Activated naive CD8-positive, alpha-beta T cell treated with anti-CD3 and anti-CD28 coated beads, Interleukin-2, amount 50 U/mL, for 24 hours (primary cell): Measurements from ENCODE around the gene KPNA1.
"Not testable (repeated sequence)": the region's sequence is repeated elsewhere in the genome, so short reads cannot be mapped to it uniquely, and the experiment has no call there.

Source experiments
- ATAC-seq: fragments of 150-1000 bp; cut with Tn5 transposase; one replicate; pipeline ENCODE4 v1.10.0; 2021
- DNase-seq: peaks from one replicate; pipeline ENCODE4 v3.0.0; 2021
- H3K27ac Mint-ChIP-seq: one replicate; pipeline ENCODE4 v1.8.0; 2021; ENCODE audit warnings: mild to moderate bottlenecking, mixed read lengths
- H3K27me3 Mint-ChIP-seq: one replicate; pipeline ENCODE4 v1.8.0; 2021; ENCODE audit warnings: mixed read lengths
- H3K36me3 Mint-ChIP-seq: one replicate; pipeline ENCODE4 v1.8.0; 2021; ENCODE audit warnings: low read depth, mixed read lengths
- H3K4me1 Mint-ChIP-seq: one replicate; pipeline ENCODE4 v1.8.0; 2021; ENCODE audit warnings: mixed read lengths
- H3K4me3 Mint-ChIP-seq: one replicate; pipeline ENCODE4 v1.8.0; 2021; ENCODE audit warnings: mild to moderate bottlenecking, moderate library complexity, mixed read lengths
- H3K9me3 Mint-ChIP-seq: one replicate; pipeline ENCODE4 v1.8.0; 2021; ENCODE audit warnings: mixed read lengths

Gene KPNA1

DNA sequence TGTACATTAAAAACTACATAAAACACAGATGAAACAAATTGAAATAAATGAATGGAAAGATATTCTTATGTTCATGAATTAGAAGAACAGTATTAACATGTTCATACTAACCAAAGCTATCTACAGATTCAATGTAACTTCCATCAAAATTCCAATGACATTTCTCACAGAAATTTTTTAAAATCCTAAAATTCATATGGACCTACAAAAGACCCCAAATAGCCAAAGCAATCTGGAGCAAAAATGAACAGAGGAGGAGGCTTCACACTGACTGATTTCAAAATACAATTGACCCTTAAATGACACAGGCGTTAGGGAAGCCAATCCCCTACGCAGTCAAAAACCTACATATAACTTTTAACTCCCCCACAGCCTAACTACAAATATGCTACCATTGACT, 39.4 kb downstream of the KPNA1 start:
- H3K9me3 Mint-ChIP-seq, result peaks cover 5% of the 10 kb centered on the region
- no peak overlapping the region for H3K4me3 Mint-ChIP-seq
- H3K4me1 Mint-ChIP-seq, result peaks cover 60% of the 10 kb centered on the region
- DNase-seq, result no peak
- peaks cover 34% of the 10 kb centered on the region for H3K36me3 Mint-ChIP-seq
- no peak for ATAC-seq
- H3K27me3 Mint-ChIP-seq, result no peaks in the 10 kb centered on the region
- no peak overlapping the region for H3K27ac Mint-ChIP-seq

DNA sequence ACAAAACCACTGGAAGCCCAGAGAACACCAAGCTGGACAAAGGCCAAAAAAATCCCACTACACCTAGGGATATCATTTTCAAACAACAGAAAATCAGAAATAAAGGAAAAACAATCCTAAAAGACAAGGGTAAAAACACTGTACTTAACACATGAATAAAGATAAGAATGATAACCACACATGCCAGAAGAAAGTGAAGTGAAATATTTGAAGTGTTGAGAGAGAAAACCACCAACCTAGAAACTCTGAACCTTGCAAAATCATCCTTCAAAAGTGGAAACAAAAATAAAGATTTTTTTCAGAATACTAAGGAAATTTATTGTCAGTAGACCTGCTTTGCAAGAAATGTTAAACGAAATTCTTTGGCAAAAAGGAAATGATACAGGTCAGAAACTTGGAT, 45.1 kb downstream of the KPNA1 start:
- Mint-ChIP-seq H3K4me1 (peaks cover 50% of the 10 kb centered on the region), H3K9me3 (peaks cover 1% of the 10 kb centered on the region), H3K27me3 (no peaks in the 10 kb centered on the region), H3K36me3 (peaks cover 24% of the 10 kb centered on the region), H3K4me3 (no peak overlapping the region), H3K27ac (no peak overlapping the region)
- DNase-seq (no peak), ATAC-seq (no peak)

DNA sequence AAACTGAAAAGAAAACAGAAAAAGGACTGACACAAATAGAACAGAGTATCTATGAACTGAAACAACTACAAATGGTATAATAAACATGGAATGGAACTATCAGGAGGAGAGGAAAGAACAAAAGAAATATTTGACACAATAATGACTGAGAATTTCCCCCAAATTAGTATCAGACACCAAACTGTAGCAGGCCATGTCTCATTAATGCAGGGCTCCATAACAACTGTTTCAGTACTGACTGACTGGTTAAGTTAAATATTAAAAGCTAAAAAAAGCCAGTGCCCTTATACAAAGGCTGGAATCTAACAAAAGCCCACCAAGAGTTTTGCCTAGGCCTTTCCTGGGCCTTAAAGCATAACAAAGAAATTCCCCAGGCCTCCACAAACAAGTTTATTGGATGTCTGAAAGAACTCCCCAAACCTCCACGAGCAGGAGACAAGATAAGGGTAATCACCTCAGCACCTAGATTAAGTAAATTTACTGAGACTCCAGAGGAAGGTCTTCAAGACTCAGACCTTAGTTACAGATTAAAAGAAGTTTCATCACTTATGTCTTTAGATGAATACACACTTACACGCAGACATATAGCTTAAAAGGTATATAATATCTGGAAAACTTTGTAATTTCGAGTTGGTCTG, 45.7 kb downstream of the KPNA1 start:
- Mint-ChIP-seq H3K36me3 (peaks cover 19% of the 10 kb centered on the region), H3K27ac (no peak overlapping the region), H3K27me3 (no peaks in the 10 kb centered on the region), H3K4me1 (peaks cover 43% of the 10 kb centered on the region), H3K9me3 (no peaks in the 10 kb centered on the region), H3K4me3 (no peak overlapping the region)
- DNase-seq (no peak), ATAC-seq (no peak)

DNA sequence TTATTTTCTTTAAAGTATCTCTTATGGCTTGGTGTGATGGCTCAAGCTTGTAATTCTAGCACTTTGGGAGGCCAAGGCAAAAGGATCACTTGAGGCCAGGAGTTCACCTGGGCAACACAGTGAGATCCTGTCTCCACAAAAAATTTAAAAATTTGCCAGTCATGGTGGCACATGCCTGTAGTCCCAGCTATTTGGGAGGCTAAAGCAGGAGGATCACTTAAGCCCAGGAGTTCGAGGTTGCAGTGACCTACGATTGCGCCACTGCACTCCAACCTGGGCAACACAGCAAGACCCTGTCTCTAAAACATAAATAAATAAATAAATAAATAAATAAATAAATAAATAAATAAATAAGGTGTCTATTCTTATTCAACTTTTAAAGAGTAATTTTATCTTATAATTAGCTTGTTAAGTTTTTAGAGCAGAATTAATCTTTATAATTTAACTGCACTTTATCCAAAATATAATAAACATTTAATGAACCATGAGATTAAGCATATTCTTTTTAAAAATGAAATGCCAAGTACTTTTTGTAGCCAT, 48.0 kb downstream of the KPNA1 start:
- no peak overlapping the region for H3K27ac Mint-ChIP-seq
- no peaks in the 10 kb centered on the region for H3K9me3 Mint-ChIP-seq
- peaks cover 34% of the 10 kb centered on the region for H3K36me3 Mint-ChIP-seq
- DNase-seq (no peak), ATAC-seq (no peak)
- H3K4me3 Mint-ChIP-seq, result no peak overlapping the region
- peaks cover 31% of the 10 kb centered on the region for H3K4me1 Mint-ChIP-seq
- no peaks in the 10 kb centered on the region for H3K27me3 Mint-ChIP-seq

DNA sequence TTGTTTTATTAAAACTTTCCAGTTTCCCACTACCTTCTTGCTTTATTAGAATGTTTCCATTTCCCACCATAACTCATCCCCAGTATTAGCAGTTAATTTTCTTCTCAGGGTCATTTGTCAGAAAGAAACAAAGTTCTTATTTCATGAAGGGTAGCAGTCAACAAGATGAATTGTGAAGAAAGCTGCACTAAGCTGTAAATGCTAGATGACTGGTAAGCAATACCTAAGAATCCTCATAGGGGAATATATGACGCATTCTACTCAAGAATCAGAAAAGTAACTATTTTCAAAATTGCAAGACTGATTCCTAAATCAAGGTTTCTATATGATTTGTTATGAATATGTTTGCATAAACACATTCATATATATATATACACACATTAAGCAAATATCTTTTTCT, 50.1 kb downstream of the KPNA1 start:
- Mint-ChIP-seq H3K9me3 (no peaks in the 10 kb centered on the region), H3K36me3 (peaks cover 44% of the 10 kb centered on the region), H3K4me3 (no peak overlapping the region), H3K27me3 (no peaks in the 10 kb centered on the region), H3K4me1 (peaks cover 19% of the 10 kb centered on the region), H3K27ac (no peak overlapping the region)
- DNase-seq (no peak), ATAC-seq (no peak)

DNA sequence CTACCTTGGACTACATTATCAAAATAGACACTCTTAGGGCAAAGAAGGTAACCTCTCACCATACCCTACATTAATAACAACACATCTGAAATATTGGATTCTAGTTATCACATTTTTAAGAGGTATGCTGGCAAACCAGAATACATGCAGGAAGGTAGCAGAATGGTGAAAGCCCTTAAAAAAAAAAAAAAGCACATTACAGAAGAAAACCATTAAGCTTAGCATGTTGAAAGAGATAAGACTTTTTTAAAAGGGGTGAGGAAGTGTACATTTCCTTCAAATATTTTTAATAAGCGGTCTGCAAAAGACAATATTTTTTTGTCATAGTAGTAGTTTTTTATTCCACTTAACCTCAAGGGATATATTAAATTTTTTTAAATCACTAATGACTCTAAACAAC, 52.3 kb downstream of the KPNA1 start:
- H3K9me3 Mint-ChIP-seq, result no peaks in the 10 kb centered on the region
- H3K36me3 Mint-ChIP-seq, result peaks cover 56% of the 10 kb centered on the region
- H3K4me3 Mint-ChIP-seq, result no peak overlapping the region
- H3K27ac Mint-ChIP-seq, result no peak overlapping the region
- H3K4me1 Mint-ChIP-seq, result peaks cover 5% of the 10 kb centered on the region
- H3K27me3 Mint-ChIP-seq, result no peaks in the 10 kb centered on the region
- DNase-seq (no peak), ATAC-seq (no peak)

DNA sequence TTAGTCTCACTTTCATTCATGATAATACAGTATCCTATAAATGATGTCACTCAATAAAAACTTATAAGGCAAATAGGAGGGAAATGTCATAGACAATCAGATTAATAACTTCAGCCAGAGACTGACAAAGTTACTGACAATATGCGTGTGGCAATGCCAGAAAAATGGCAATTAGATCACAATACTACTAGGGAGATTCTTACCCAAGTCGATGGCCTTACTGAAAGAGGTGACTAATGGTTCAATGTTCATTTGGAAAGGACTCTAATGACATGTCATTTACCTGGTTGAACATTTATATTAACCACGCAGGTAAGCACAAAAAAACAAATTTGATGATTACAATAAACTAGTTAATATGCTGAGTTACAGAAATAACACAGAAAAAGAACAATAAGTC, 52.9 kb downstream of the KPNA1 start:
- peaks cover 55% of the 10 kb centered on the region for H3K36me3 Mint-ChIP-seq

DNA sequence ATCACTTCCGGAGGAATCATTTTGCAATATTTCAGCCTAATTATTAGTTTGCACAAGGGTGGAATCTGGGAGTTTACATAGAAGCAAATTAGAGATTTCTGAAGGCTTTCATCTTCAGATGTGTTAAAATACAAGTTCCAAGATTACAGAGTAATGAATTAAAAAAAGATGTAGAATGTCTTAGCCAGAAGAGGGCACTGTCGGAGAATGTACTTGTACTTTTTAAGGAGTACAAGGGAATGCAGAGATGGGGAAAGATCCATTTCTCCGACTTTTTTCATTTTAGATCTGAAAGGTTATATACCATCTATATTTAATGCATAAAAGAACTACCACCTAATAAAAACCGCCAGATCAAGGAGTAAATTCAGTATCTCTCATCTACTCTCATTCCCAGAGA, 55.7 kb downstream of the KPNA1 start:
- Mint-ChIP-seq H3K27me3 (no peaks in the 10 kb centered on the region), H3K36me3 (peaks cover 51% of the 10 kb centered on the region), H3K9me3 (no peaks in the 10 kb centered on the region), H3K27ac (no peak overlapping the region), H3K4me1 (peaks cover 5% of the 10 kb centered on the region), H3K4me3 (no peak overlapping the region)
- no peak for DNase-seq
- ATAC-seq, result no peak

More for the DNA sequence above, 52.9 kb downstream of the KPNA1 start:
- no peak for ATAC-seq
- no peak for DNase-seq
- Mint-ChIP-seq H3K27me3 (no peaks in the 10 kb centered on the region), H3K4me3 (no peak overlapping the region), H3K4me1 (peaks cover 5% of the 10 kb centered on the region), H3K9me3 (no peaks in the 10 kb centered on the region), H3K27ac (peak overlapping the region; percentile 20)

DNA sequence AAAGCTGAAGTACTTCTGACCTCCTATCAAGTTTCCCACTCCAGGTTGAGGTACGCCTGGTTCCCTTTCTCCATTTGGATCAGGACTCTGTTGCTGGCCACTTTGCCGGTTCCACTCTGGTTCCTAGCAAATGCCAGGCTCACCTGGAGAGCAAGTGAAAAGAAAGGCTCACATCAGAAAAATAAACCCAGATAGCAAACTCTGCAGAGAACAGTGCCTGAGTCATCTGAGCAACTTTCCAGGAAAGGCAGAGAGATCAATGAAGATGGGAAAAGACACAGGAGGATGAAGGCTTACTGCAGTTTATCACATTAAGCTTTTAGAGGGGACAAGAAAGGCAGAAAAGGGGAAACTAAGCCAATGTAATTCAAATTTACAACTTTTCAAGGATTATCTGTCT, 57.0 kb downstream of the KPNA1 start:
- Mint-ChIP-seq H3K9me3 (no peaks in the 10 kb centered on the region), H3K4me3 (no peak overlapping the region), H3K36me3 (peaks cover 48% of the 10 kb centered on the region), H3K27ac (no peak overlapping the region), H3K4me1 (peaks cover 5% of the 10 kb centered on the region), H3K27me3 (no peaks in the 10 kb centered on the region)
- DNase-seq (no peak), ATAC-seq (no peak)

DNA sequence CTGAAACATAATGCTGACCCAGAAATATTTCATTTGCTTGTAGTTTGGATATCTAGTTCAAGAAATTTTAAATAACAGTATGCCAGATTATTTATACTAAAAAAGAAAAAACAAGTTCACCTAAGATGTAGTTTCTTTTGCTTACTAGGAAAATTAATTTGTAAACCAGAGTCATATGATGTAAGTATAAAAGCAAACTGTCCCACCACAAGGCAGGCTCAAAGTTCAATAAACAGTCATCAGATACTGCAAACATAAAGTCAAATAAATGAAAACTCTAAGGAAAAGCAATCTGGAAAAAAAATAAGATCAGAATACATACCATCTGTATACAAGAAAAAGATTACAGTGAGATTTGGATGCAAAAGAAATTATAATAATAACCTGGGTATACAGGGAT, 58.7 kb downstream of the KPNA1 start:
- H3K4me1 Mint-ChIP-seq, result no peaks in the 10 kb centered on the region
- DNase-seq (no peak), ATAC-seq (no peak)
- no peaks in the 10 kb centered on the region for H3K9me3 Mint-ChIP-seq
- peaks cover 34% of the 10 kb centered on the region for H3K36me3 Mint-ChIP-seq
- no peak overlapping the region for H3K27ac Mint-ChIP-seq
- H3K4me3 Mint-ChIP-seq, result no peak overlapping the region
- no peaks in the 10 kb centered on the region for H3K27me3 Mint-ChIP-seq

DNA sequence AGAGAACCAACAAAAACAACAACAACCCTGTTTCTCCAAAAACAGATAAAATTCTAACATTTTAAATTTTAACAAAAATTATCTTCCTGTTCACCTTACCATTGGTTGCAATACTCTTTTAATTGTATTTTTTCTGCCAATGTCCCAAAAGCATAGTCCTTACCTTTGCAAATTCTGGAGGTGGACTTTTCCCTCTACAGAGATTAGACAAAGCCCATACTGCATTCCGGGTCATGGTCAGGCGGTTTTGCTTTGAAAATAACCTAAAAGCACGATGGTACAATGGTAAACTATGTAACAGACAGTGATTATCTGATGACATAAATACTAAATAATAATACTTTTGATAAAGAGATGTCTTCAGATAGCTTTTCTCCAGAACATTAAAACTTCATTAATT, 63.4 kb downstream of the KPNA1 start:
- no peaks in the 10 kb centered on the region for H3K27me3 Mint-ChIP-seq
- no peak overlapping the region for H3K27ac Mint-ChIP-seq
- H3K36me3 Mint-ChIP-seq, result peaks cover 58% of the 10 kb centered on the region
- ATAC-seq (no peak), DNase-seq (no peak)
- H3K4me3 Mint-ChIP-seq, result no peak overlapping the region
- peaks cover 4% of the 10 kb centered on the region for H3K4me1 Mint-ChIP-seq
- no peaks in the 10 kb centered on the region for H3K9me3 Mint-ChIP-seq

DNA sequence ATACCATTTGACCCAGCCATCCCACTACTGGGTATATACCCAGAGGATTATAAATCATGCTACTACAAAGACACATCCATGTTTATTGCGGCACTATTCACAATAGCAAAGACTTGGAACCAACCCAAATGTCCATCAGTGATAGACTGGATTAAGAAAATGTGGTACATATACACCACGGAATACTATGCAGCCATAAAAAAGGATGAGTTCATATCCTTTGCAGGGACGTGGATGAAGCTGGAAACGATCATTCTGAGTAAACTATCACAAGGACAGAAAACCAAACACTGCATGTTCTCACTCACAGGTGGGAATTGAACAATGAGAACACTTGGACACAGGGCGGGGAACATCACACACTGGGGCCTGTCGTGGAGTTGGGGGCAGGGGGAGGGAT, 66.5 kb downstream of the KPNA1 start:
- peaks cover 76% of the 10 kb centered on the region for H3K36me3 Mint-ChIP-seq
- H3K27ac Mint-ChIP-seq, result not testable (repeated sequence)

DNA sequence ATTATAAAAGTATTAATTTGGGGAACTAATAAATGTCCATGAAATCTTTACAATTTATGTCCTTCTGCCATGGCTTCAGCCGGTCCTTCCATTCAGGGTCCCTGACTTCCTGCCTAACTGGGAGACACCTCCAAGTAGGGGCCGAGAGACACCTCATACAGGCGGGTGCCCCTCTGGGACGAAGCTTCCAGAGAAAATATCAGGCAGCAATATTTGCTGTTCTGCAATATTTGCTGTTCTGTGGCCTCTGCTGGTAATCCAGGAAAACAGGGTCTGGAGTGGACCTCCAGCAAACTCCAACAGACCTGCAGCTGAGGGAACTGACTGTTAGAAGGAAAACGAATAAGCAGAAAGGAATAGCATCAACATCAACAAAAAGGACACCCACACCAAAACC, 70.2 kb downstream of the KPNA1 start:
- H3K36me3 Mint-ChIP-seq, result peaks cover 85% of the 10 kb centered on the region
- not testable (repeated sequence) for H3K4me3 Mint-ChIP-seq, H3K27ac Mint-ChIP-seq, H3K9me3 Mint-ChIP-seq, ATAC-seq, DNase-seq, H3K4me1 Mint-ChIP-seq, H3K27me3 Mint-ChIP-seq

More for the DNA sequence above, 66.5 kb downstream of the KPNA1 start:
- H3K9me3 Mint-ChIP-seq, H3K4me1 Mint-ChIP-seq, H3K27me3 Mint-ChIP-seq, DNase-seq, H3K4me3 Mint-ChIP-seq, ATAC-seq: not testable (repeated sequence)

DNA sequence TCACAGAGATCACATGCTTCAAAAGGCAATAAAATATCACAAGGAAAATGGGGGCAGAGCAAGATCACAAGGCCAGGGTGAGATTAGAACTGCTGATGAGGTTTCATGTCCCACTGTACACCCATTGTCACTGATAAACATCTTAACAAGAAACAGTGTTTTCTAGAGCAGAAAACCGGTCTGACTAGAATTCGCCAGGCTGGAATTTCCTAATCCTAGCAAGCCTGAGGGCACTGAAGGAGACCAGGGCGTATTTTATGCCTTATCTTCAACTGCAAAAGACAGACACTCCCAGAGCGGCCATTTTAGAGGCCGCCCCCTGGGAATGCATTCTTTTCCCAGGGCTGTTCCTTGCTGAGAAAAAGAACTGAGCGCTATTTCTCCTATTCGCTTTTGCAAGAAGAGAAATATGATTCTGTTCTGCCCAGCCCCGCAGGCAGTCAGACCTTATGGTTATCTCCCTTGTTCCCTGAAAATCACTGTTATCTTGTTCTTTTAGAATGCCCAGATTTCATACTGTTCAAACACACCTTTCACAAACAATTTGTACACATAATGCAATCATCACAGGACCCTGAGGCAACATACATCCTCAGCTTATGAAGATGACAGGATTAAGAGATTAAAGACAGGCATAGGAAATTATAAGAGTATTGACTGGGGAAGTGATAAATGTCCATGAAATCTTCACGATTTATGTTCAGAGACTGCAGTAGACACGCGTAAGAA, 70.8 kb downstream of the KPNA1 start:
- H3K27me3 Mint-ChIP-seq, DNase-seq, H3K9me3 Mint-ChIP-seq, H3K27ac Mint-ChIP-seq, H3K4me3 Mint-ChIP-seq, H3K4me1 Mint-ChIP-seq, ATAC-seq: not testable (repeated sequence)
- peaks cover 83% of the 10 kb centered on the region for H3K36me3 Mint-ChIP-seq

DNA sequence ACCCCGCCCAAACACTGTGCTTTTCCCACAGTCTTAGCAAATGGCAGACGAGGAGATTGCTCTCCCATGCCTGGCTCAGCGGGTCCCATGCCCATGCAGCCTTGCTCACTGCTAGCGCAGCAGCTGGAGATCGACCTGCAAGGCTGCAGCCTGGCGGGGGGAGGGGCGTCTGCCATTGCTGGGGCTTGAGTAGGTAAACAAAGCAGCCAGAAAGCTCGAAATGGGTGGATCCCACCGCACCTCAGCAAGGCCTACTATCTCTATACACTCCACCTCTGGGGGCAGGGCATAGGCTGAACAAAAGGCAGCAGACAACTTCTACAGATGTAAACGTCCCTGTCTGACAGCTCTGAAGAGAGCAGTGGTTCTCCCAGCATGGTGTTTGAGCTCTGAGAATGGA, 71.6 kb downstream of the KPNA1 start:
- peaks cover 82% of the 10 kb centered on the region for H3K36me3 Mint-ChIP-seq
- peaks cover 3% of the 10 kb centered on the region for H3K9me3 Mint-ChIP-seq
- H3K4me3 Mint-ChIP-seq, result no peak overlapping the region
- ATAC-seq (no peak), DNase-seq (no peak)
- H3K27ac Mint-ChIP-seq, result no peak overlapping the region
- H3K27me3 Mint-ChIP-seq, result no peaks in the 10 kb centered on the region
- peaks cover 4% of the 10 kb centered on the region for H3K4me1 Mint-ChIP-seq
